Pons (tissue), 1 donor: ENCODE data around the gene UBE2QL1.

Experiments
- DNase-seq: peaks from one replicate; pipeline ENCODE4 v3.0.0-alpha.2; 2016; ENCODE audit warnings: low spot score

The UBE2QL1 gene

DNA sequence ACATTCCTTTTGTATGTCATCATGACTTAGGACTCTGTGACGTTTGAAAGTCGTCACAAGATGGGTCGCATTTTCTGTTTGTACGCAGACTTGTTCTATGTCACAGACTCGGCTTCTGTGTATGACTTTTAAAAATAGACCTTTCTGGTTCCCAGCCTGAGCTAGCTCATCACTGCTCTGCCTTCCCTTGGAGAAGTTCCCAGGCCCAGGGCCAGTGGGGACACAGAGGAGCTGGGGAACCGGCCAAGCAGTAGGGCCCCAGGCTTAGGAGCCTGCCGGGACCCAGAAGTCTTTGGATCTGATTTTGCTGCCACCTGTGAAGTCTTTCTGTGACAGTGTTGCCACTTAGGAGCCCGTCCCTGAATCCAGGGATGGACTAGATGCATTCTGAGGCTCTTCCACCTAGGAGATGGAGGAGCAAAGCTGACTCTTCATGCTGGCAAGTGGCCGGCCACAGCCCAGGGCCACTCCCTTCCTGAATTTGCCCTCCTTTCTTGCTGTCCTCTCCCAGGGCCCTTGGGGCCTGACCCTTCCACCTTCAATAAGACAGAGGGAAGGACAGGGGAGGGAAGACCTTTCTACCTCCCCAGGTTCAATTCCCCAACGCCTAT, 18.1 kb upstream of the UBE2QL1 start:
- no peak for DNase-seq

DNA sequence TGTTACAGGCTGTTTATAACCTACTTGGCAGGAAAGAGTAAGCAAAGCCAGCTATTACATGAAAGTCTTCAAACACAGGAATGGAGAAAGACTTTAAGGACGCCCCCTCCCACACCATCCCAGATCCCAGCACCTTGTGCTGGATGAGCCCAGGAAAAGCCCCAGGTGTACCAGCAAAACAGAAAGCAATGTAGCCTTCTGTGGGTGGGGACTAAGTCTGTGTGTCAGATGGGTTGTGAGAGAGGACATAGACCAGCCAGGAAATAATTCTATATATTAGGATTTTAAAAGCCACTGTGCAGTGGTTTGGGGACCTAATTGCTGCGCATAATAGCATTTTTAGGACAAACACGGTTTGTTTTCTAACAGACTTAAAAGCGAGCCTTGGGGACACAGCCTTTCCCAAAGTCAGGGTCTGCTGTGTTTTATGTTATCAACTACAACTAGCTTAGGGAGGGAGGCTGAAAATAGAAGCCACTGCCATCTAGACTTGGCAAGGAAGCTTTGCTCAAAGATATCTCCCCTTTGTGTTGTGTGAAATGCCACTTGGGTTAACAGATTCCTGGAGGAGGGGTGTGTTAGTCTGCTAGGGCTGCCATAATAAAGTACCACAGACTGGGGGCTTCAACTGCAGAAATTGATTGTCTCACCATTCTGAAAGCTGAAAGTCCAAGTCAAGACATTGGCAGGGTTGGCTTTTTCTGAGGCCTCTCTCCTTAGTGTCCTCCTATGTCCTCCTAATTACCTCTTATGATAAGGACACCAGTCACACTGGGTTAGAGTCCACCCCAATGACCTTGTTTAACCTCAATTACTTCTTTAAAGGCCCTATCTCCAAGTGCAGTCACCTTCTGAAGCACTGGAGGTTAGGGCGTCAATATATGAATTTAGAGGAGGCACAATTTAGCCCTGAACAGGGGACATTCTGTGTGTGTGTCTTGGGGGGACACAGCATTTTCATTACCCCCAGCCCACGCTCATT, 17.2 kb upstream of the UBE2QL1 start:
- DNase-seq, result no peak

DNA sequence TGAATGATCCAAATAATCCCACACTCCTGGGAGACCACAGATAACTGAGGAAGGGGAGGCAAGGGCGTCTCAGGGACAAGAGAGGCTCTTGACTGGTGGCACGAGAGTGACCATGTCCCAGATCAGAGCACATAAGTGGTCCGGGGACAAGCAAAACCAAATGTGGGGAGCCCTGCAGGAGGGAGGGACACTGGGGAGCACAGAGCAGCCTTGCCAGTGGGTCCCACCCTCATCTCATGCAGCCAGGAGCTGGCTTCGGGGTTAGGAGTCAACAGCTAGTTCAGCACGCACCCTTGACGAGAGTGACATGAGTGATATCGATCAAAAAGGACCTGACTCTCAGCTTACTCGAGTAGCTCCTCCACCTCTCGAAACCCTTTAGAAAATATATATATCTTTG, 16.5 kb upstream of the UBE2QL1 start:
- DNase-seq, result no peak

GRCh38 chr5:6434731-6435130, 13.9 kb upstream of the UBE2QL1 start:
- no peak for DNase-seq

DNA sequence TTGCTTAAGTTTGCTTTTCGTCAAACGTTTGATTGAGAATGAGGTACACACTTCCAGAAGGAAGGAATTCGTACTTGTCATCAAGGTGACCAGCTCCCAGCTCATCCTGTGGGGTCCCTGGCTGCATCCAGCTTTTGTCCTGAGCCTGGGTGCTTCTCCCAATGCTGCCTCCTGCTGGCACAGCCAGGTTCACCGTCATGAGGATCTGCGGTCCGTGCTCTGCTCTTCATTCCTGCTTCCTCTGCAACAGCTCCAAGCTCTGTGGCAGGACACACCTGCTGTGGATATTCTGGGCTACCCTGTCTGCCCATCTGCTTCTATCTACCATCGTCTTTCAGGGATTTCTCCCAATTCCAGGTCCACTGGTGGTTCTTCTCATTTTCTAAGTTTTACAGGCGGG, 13.3 kb upstream of the UBE2QL1 start:
- DNase-seq, result no peak

DNA sequence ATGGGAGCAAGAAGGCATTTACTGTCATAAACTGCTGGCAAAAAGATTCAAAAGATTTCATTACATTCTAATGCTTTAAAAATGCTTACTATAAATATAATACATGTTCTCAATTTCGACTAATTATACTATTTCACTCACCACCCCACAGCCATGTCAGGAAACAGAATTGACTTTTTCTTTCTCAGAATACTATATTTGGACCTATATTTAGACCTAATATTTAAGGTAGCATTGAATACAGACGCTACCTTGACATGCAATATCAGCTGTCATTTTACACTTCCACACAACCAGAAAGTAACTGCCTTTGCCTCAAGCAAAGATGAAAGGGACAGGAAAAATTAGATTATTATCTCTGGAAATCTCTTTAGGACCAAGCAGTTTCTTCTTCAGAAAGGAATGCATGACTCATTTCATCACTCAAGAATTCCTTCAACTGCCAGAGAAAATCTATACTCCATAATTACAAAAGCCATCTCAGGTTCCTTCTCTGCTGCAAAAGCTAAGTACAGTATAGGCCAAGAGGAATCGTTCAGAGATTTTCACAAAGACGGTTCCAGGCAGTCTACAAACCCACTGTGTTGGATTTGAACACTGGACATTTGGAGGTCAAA, 11.8 kb upstream of the UBE2QL1 start:
- no peak for DNase-seq

DNA sequence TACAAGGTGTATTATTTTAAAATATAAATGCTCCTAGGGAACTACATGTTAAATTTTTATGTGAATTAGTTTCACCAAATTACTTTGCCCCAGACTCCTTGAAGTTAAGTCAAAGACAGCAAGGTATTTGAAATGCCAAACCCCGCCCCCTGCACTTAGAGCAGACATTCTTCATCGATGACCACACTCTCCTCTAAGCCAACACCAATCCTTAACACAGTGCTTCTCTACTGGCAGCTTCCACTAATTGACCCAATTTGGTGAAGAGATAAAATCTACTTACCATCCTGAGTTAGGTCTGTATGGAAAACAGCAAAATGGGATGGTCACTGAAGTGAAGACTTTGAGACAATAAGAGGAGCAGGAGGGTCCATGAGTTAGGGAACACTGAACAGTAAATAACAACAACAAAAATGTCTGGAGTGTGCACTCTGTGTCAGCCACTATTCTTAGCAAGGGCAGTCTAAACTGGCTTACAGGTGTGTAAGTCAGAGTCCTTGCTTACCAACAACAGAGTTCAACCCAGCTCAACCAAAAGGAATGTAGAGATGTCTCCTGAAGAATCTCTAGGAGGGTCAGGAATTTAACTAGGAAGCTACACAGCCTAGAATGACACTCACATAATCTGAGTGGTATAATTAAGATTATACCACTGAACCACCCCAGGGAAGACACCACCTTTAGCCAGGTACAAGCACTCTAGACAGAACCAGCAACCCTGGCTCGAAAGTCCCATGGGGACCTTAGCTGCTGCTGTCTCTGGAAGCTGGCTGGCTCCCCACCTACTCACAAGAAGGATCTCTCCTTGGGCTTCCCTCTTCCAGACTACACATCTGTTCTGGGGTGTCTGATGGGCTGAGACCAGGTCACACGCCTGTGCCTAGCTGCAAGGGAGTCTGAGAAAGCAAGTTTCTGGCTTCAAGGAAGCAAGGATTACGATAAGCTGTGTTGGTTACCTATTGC, 8.8 kb upstream of the UBE2QL1 start:
- no peak for DNase-seq

- no peak for DNase-seq
Measured at GRCh38 chr5:6442333-6442732, 6.3 kb upstream of the UBE2QL1 start.

DNA sequence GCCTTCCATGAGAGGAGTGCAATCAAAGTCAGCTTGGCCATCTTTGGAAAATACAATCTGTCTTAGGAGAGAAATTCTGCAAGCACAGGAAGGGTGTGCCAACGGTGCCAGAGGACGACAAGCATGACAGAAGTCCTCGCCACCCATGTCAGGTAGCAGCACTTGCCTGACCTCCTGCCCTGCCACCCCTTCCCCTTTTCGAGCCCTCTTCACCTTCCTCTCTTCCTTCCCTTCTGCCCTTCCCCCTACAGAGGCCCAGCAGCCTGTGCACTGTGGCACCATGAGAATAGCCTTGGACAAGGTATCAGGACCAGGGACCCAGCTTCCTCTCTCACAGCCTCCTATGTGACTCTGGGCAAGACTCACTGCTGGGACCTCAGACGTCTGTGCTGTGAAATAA, 5.3 kb upstream of the UBE2QL1 start:
- no peak for DNase-seq

DNA sequence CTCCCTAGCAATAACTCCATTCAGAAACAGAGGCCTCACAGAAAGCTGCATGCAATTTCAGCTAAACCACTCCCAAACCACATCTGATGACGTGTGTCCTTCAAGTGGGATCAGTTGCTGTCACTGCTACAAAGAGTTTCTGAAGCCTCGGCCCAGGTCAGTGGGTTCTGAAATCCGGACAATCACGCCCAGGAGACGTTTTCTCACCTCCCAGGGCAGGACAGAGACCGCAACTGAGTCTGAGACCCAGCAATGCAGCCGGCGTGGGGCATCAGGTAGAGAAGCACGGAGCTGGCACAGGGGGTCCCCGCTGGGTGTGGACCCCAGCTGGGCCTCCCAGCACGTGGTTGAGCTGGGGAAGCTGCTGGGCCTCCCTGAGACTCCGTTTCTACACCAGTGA, 2.6 kb upstream of the UBE2QL1 start:
- DNase-seq, result no peak

DNA sequence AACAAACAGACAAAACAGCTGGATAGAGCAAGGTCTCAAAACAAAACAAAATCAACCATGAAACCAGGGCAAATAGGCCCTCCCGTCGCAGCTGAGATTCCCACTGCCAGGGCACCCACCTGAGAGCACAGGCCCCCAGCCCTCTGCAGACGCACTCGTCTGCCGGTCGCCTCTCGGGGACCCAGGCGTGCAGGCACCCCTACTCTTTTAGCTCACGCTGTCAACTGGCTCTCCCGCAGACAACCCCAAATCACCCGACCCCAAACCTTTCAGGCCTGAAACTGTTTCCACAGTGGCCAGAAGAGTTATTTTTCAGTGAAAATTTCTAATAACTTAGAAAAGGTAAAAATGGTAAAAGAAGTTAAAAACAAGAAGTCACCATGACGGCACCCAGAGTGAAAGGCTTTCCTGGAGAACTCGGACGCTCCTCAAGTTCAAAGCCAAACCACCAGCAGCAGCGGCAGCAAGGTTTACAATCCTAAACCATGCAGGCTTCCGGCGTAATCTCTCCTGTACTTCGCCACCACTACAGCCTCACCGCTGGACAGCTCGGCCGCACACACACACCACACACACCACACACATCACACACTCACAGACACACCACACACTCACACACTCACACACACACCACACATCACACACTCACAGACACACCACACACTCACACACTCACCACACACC, 1.9 kb upstream of the UBE2QL1 start:
- no peak for DNase-seq

DNA sequence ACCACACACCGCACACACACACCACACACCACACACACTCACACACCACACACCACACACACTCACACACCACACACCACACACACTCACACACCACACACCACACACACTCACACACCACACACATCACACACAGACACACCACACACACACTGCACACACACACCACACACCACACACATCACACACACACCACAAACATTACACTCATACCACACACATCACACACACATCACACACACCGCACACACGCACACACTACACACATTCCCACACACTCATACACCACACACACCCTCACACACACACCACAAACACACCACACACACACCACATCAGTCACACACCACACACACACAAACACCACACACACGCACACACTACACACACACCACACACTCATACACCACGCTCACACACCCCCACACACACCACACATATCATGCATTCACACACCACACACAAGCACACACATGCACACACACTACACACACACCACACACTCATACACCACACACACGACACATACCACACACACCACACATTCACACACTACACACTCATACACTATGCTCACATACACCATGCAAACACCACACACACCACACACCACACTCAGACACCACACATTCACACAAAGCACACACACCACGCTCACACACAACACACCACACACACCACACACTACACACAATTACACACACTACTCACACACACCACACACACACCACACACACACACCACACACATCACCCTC, 1.1 kb upstream of the UBE2QL1 start:
- no peak for DNase-seq

- no peak for DNase-seq
Measured at GRCh38 chr5:6448141-6448491, 543 bp upstream of the UBE2QL1 start.

GRCh38 chr5:6449465-6450158, 953 bp downstream of the UBE2QL1 start:
- DNase-seq, result no peak

DNA sequence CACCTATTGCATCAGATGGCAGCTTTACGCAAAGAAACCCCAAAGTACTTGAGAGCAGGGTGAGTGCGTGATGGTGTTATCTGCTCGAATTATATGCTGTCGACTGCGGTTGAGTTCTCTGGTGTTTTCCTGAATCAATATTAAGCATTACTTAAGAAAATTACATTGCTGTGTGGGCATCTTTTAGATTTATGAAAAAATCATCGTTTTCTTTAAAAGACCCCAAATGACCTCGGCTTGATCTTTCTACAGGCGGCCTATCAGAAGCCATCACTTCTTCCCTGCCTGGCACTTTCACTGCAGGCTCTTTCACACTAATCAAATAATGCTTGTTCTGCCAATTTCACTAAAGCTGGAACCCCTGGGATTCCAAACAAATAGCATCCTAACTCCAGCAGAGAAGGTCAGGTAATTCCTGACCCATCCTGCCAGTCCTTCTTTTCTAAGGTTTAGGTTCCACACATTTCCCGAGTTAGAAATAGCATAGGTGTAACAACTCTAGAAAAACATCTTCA, 1.7 kb downstream of the UBE2QL1 start:
- no peak for DNase-seq

GRCh38 chr5:6452622-6453504, 4.2 kb downstream of the UBE2QL1 start:
- no peak for DNase-seq

- DNase-seq, result no peak
Measured at GRCh38 chr5:6453937-6454560, 5.4 kb downstream of the UBE2QL1 start.

DNA sequence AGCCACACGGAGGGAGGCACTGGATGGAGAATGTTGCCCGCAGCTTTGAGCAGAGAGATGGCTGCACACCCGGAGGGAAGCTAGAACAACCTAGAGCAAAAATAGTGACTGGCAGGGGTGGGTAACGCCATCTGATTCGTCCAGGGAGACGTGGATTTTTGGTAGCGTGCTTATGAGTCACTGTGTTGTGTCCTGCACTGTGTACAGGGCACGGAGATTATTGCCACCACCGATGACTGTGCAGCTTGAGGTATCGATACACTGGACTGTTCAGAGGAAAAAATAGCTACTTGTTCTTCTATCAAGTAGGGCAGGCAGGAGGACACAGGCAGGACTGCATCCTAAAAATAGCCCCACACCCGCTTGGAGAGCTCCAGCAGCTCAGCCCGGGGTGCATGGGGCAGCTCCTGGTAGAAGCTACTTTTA, 6.0 kb downstream of the UBE2QL1 start:
- no peak for DNase-seq
